NCI-H2227 (cell line): ENCODE results near the gene WDFY2.
"Not testable (repeated sequence)": the region's sequence is repeated elsewhere in the genome, so short reads cannot be mapped to it uniquely, and the experiment has no call there.

Experiments used
- DNase-seq: peaks from one replicate; lab custom pipeline; 2025; ENCODE audit not compliant: unreplicated experiment; lab: John Stamatoyannopoulos, UW

The WDFY2 gene

GRCh38 chr13:51564252-51564651 lies 20.0 kb upstream of the WDFY2 start:
- DNase-seq = no peak

GRCh38 chr13:51564671-51565070 lies 19.6 kb upstream of the WDFY2 start:
- DNase-seq = no peak

GRCh38 chr13:51569001-51569400 lies 15.3 kb upstream of the WDFY2 start:
- not testable (repeated sequence) for DNase-seq

GRCh38 chr13:51576754-51577153 lies 7.5 kb upstream of the WDFY2 start:
- DNase-seq = no peak

- DNase-seq = no peak
Measured at GRCh38 chr13:51577690-51578089, 6.6 kb upstream of the WDFY2 start.

- DNase-seq = no peak
Measured at GRCh38 chr13:51579676-51580075, 4.6 kb upstream of the WDFY2 start.

- no peak for DNase-seq
Measured at GRCh38 chr13:51581148-51581820, 3.0 kb upstream of the WDFY2 start.

- no peak for DNase-seq
Measured at GRCh38 chr13:51583469-51583874, 790 bp upstream of the WDFY2 start.

GRCh38 chr13:51584731-51585672 lies 740 bp downstream of the WDFY2 start:
- DNase-seq = peak; percentile 71

GRCh38 chr13:51585696-51586095 lies 1.4 kb downstream of the WDFY2 start:
- DNase-seq = no peak

- no peak for DNase-seq
Measured at GRCh38 chr13:51587372-51587771, 3.1 kb downstream of the WDFY2 start.

GRCh38 chr13:51588406-51588949 lies 4.2 kb downstream of the WDFY2 start:
- no peak for DNase-seq

GRCh38 chr13:51589793-51590192 lies 5.5 kb downstream of the WDFY2 start:
- DNase-seq = no peak

- no peak for DNase-seq
Measured at GRCh38 chr13:51590231-51590970, 6.1 kb downstream of the WDFY2 start.

GRCh38 chr13:51590971-51591627 lies 6.8 kb downstream of the WDFY2 start:
- DNase-seq = no peak

- not testable (repeated sequence) for DNase-seq
Measured at GRCh38 chr13:51591938-51592337, 7.7 kb downstream of the WDFY2 start.

GRCh38 chr13:51594432-51594831 lies 10.2 kb downstream of the WDFY2 start:
- DNase-seq = no peak

GRCh38 chr13:51595416-51595815 lies 11.2 kb downstream of the WDFY2 start:
- DNase-seq = no peak

- no peak for DNase-seq
Measured at GRCh38 chr13:51596541-51596940, 12.3 kb downstream of the WDFY2 start.

GRCh38 chr13:51599444-51600176 lies 15.3 kb downstream of the WDFY2 start:
- DNase-seq = no peak
